VCaP (cell line): ENCODE results near the gene UBALD1.
"Not testable (repeated sequence)": the region's sequence is repeated elsewhere in the genome, so short reads cannot be mapped to it uniquely, and the experiment has no call there.

Experiments
- H3K27ac ChIP-seq: fragments of 450-650 bp; 2 replicates; pipeline ENCODE4 v1.5.1; 2017
- TF ChIP-seq, protein P1 (sequence below): fragments of 450-650 bp; conservative IDR thresholded peaks from 2 replicates; pipeline ENCODE4 v1.5.1; 2017; ENCODE audit warnings: mild to moderate bottlenecking, moderate library complexity

UBALD1 gene

GRCh38 chr16:4588386-4588785, 26.3 kb downstream of the UBALD1 start:
- H3K27ac ChIP-seq, result no peak overlapping the region
- TF ChIP-seq, protein P1, sequence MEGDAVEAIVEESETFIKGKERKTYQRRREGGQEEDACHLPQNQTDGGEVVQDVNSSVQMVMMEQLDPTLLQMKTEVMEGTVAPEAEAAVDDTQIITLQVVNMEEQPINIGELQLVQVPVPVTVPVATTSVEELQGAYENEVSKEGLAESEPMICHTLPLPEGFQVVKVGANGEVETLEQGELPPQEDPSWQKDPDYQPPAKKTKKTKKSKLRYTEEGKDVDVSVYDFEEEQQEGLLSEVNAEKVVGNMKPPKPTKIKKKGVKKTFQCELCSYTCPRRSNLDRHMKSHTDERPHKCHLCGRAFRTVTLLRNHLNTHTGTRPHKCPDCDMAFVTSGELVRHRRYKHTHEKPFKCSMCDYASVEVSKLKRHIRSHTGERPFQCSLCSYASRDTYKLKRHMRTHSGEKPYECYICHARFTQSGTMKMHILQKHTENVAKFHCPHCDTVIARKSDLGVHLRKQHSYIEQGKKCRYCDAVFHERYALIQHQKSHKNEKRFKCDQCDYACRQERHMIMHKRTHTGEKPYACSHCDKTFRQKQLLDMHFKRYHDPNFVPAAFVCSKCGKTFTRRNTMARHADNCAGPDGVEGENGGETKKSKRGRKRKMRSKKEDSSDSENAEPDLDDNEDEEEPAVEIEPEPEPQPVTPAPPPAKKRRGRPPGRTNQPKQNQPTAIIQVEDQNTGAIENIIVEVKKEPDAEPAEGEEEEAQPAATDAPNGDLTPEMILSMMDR, result no peak

GRCh38 chr16:4586291-4586690, 28.4 kb downstream of the UBALD1 start:
- TF ChIP-seq, protein P1, result no peak

GRCh38 chr16:4583906-4584305, 30.8 kb downstream of the UBALD1 start:
- H3K27ac ChIP-seq, result no peak overlapping the region
- TF ChIP-seq, protein P1, result no peak

More at GRCh38 chr16:4586291-4586690, 28.4 kb downstream of the UBALD1 start:
- H3K27ac ChIP-seq, result no peak overlapping the region

GRCh38 chr16:4580250-4580649, 34.4 kb downstream of the UBALD1 start:
- H3K27ac ChIP-seq, result no peak overlapping the region
- TF ChIP-seq, protein P1, result no peak

DNA sequence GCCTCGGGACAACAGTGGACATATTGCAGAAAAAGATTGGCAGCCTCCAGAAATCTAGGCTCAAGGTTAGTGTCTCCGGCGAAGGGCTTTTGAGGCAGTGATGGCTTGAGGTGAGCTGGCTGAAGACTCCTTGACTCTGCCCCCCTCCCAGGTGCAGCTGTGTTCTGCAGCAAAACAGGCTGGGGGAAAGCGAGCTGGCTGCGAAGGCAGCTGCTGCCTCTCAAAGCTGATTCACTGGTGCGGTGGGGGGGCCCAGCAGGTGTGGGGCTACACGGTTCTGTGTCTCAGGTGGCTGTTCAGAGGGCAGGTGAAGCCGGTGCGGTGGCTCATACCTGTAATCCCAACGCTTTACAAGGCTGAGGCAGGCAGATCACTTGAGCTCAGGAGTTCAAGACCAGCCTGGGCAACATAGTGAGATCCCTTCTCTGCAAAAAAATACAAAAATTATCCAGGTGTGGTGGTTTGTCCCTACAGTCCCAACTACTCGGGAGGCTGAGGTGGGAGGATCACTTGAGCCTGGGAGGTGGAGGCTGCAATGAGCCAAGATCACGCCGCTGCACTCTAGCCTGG, 35.6 kb downstream of the UBALD1 start:
- TF ChIP-seq, protein P1, result no peak
- no peak overlapping the region for H3K27ac ChIP-seq

- no peak overlapping the region for H3K27ac ChIP-seq
- TF ChIP-seq, protein P1, result no peak
These were observed 38.7 kb downstream of the UBALD1 start for GRCh38 chr16:4576008-4576407.

DNA sequence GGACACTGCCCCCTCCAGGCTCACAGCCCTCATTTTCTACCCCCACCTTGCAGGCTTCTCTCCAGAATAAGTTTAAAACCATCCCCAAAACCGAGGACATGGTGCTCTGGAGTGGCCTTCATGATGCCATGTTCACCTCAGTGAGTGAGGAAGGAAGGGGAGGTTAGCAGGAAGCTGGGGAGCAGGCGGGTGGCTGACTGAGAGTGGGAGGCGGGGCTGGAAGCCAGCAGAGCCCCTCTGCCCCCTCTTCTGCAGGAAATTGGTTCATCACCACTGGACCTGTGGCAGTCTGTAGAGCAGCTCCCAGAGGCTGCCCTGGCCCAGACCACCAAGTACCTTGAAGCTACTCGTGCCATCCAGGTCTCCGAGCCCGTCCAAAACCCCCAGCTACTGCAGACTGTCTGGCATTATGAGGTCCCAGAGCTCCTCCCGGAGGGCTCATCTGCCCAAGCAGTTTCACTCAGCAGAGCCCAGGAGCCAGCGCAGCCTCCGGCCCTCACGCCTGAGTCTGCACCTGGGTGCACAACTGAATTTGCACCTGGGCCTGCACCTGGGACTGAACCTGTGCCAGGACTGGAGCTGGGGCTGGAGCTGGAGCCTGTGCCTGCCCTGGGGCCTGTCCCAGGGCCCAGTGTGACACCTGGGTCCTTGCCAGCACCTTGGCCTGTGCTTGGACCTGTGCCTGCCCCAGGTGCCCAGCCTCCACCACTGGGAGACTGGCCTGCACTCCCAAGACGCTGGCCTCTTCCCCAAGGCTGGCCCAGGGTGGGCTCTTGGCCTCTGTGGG, 39.6 kb downstream of the UBALD1 start:
- TF ChIP-seq, protein P1, result no peak
- H3K27ac ChIP-seq, result no peak overlapping the region

DNA sequence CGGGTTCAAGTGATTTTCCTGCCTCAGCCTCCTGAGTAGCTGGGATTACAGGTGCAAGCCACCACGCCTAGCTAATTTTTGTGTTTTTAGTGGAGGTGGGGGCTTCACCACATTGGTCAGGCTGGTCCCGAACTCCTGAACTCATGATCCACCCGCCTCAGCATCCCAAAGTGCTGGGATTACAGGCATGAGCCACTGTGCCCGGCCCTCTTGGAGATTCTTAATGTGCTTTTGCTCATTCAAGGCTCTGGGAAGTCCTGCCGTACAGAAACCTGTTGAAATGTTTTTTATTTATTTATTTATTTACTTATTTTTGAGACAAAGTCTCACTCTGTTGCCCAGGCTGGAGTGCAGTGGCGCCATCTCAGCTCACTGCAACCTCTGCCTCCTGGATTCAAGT, 40.8 kb downstream of the UBALD1 start:
- not testable (repeated sequence) for H3K27ac ChIP-seq
